HepG2 (cell line): Measurements from ENCODE around the gene NOSIP. TPM values are rescaled to one million over a fixed set of nuclear protein-coding genes. Genes with fewer than 3 reads are reported as not detected.
A peak's percentile ranks its signal among the peaks of the same experiment; 100 is the strongest.

Experiments used
- ATAC-seq: fragments of 200-7000 bp; cut with Tn5 transposase; 3 replicates; pipeline ENCODE4 v1.9.1; 2020; ENCODE audit warnings: mild to moderate bottlenecking, moderate library complexity
- BruUV-seq: library from RNA; stranded (reverse); fragments of 400-500 nt; replicated peaks from 2 replicates; lab custom pipeline; 2021; lab: Mats Ljungman, UMichigan
- CTCF ChIA-PET: fragments of 300-600 bp; formaldehyde crosslinking; extraction: SDS; loops from one replicate; lab custom pipeline; 2021; ENCODE audit warnings: low total read pairs, inconsistent platforms, low intra/inter-chr PET ratio; lab: Yijun Ruan, JAX
- POLR2A ChIA-PET: fragments of 350-600 bp; sonication (Branson Sonifier 250); formaldehyde crosslinking; loops from one replicate; lab custom pipeline; 2020; ENCODE audit warnings: antibody characterized with exemption, inconsistent platforms; lab: Yijun Ruan, JAX
- DNase-seq: peaks from one replicate; pipeline ENCODE4 v3.0.0-alpha.2; 2015; ENCODE audit warnings: low spot score
- FAIRE-seq: peaks from 3 replicates; lab custom pipeline; 2011; peaks lifted over from hg19 to GRCh38; lab: Jason Lieb, UNC
- H2AFZ ChIP-seq: one replicate; pipeline ENCODE4 v1.6.1; 2011; ENCODE audit warnings: low read length, inconsistent platforms
- H3K27ac ChIP-seq: fragments of 300-600 bp; 3 replicates; pipeline ENCODE4 v1.8.0; 2011; ENCODE audit warnings: mixed run types, mild to moderate bottlenecking, mixed read lengths, low read length, inconsistent platforms; ENCODE audit not compliant: insufficient read depth; ENCODE audit errors: extremely low read length
- H3K27me3 ChIP-seq, 2 experiments: fragments of 200-600 bp in 1 of 2; 2 replicates in 1 of 2; 3 replicates in 1 of 2; pipeline versions ENCODE4 v1.6.0 to v1.8.0; 2011; ENCODE audit warnings: low read length in 2 of 2, mild to moderate bottlenecking in 2 of 2, moderate library complexity in 2 of 2, inconsistent platforms in 1 of 2; ENCODE audit not compliant: insufficient read depth in 2 of 2, control insufficient read depth in 1 of 2
- H3K36me3 ChIP-seq, 2 experiments: fragments of 200-600 bp in 1 of 2; replicated peaks in 1 of 2; 2 replicates in 1 of 2; 3 replicates in 1 of 2; pipeline versions ENCODE4 v1.5.1 to v1.8.0; 2011; ENCODE audit warnings: low read length in 2 of 2, inconsistent platforms in 1 of 2; ENCODE audit not compliant: insufficient read depth in 2 of 2, control insufficient read depth in 1 of 2
- H3K4me1 ChIP-seq: 2 replicates; pipeline ENCODE4 v1.5.1; 2012; ENCODE audit warnings: low read length, inconsistent platforms; ENCODE audit not compliant: insufficient read depth
- H3K4me2 ChIP-seq: 2 replicates; pipeline ENCODE4 v1.6.0; 2011; ENCODE audit warnings: low read depth, low read length, inconsistent platforms
- H3K4me3 ChIP-seq, 3 experiments: fragments of 200-600 bp in 1 of 3; sonication (generic), shearing (Covaris generic) in 1 of 3; replicated peaks in 1 of 3; 2 replicates each; pipeline ENCODE4 v1.5.1; 2011 to 2016; ENCODE audit warnings: low read length in 3 of 3, inconsistent platforms in 2 of 3, low read depth in 2 of 3, mild to moderate bottlenecking in 2 of 3, control low read depth in 1 of 3, mixed read lengths in 1 of 3; ENCODE audit not compliant: insufficient read depth in 1 of 3
- H3K79me2 ChIP-seq: one replicate; pipeline ENCODE4 v1.6.1; 2011; ENCODE audit warnings: low read length, inconsistent platforms; ENCODE audit not compliant: insufficient read depth
- H3K9ac ChIP-seq: 2 replicates; pipeline ENCODE4 v1.6.0; 2011; ENCODE audit warnings: mild to moderate bottlenecking, low read depth, low read length, inconsistent platforms; ENCODE audit not compliant: insufficient read depth
- H3K9me3 ChIP-seq: 2 replicates; pipeline ENCODE4 v1.5.1; 2012; ENCODE audit warnings: mild to moderate bottlenecking, low read length
- H4K20me1 ChIP-seq: 2 replicates; pipeline ENCODE4 v1.6.0; 2011; ENCODE audit warnings: inconsistent platforms, mild to moderate bottlenecking, low read length, moderate library complexity; ENCODE audit not compliant: insufficient read depth
- AGO2 ChIP-seq: fragments of 200-400 bp; formaldehyde crosslinking; optimal IDR thresholded peaks from 2 replicates; pipeline ENCODE3; 2017; ENCODE audit warnings: mild to moderate bottlenecking, low read depth, low read length, moderate library complexity
- ARNT ChIP-seq: fragments of 450-650 bp; IDR thresholded peaks from 2 replicates; pipeline ENCODE4 v1.6.1; 2017
- MXI1 ChIP-seq: IDR thresholded peaks from 3 replicates; pipeline ENCODE4 v1.6.1; 2012; ENCODE audit warnings: low read depth, low read length, inconsistent platforms, borderline replicate concordance
- RBFOX2 ChIP-seq: fragments of 200-400 bp; formaldehyde crosslinking; IDR thresholded peaks from 2 replicates; pipeline ENCODE4 v1.6.1; 2017; ENCODE audit warnings: low read depth, mild to moderate bottlenecking, low read length
- SRSF1 ChIP-seq: fragments of 200-400 bp; formaldehyde crosslinking; optimal IDR thresholded peaks from 2 replicates; pipeline ENCODE3; 2017; ENCODE audit warnings: mild to moderate bottlenecking, low read depth, low read length, moderate library complexity
- WGBS: methylation state at CpG from one replicate; pipeline ENCODE4 v1.1.6; 2017; ENCODE audit warnings: low lambda C conversion rate; 5-methylcytosine and 5-hydroxymethylcytosine counted together
- in situ Hi-C: cut with HindIII; loops from 2 replicates; pipeline ENCODE4 v1.10.0; 2017; ENCODE audit warnings: low pct_unique_long_range_greater_than_20kb; ENCODE audit not compliant: extremely low pct_ligation_motif_present
- intact Hi-C: fragments of 100-400 bp; cut with micrococcal nuclease; formaldehyde crosslinking; loops from one replicate; pipeline ENCODE4 v1.10.0; 2022; ENCODE audit not compliant: unreplicated experiment
- polyA plus RNA-seq, 8 experiments: library from polyadenylated mRNA; depleted of rRNA in 3 of 8; stranded (reverse) in 7 of 8; unstranded in 1 of 8; fragments of >200 nt; fragmentation: Illumina TruSeq in 4 of 8; extraction: Trizol in 4 of 8; gene quantifications; 2 replicates each; pipeline versions ENCODE4 v1.2.1 to v1.2.3, GENCODE V29; 2011 to 2016; ENCODE audit warnings: low read depth in 4 of 8, missing spikeins in 1 of 8, mixed read lengths in 1 of 8; ENCODE audit not compliant: insufficient read depth in 1 of 8
- total RNA-seq, 5 experiments: library from RNA; depleted of rRNA; stranded (reverse); fragments of >200 nt; fragmentation: Illumina TruSeq; extraction: Trizol; gene quantifications; 2 replicates each; pipeline ENCODE4 v1.2.3, GENCODE V29; 2016; ENCODE audit warnings: low read depth in 1 of 5

The NOSIP gene
- total and polyA plus RNA-seq, 2 of the 13 experiments (the other 11 are each of a cell fraction or from before 2014, with no cell fraction given): 54.3 to 78.0 TPM

DNA sequence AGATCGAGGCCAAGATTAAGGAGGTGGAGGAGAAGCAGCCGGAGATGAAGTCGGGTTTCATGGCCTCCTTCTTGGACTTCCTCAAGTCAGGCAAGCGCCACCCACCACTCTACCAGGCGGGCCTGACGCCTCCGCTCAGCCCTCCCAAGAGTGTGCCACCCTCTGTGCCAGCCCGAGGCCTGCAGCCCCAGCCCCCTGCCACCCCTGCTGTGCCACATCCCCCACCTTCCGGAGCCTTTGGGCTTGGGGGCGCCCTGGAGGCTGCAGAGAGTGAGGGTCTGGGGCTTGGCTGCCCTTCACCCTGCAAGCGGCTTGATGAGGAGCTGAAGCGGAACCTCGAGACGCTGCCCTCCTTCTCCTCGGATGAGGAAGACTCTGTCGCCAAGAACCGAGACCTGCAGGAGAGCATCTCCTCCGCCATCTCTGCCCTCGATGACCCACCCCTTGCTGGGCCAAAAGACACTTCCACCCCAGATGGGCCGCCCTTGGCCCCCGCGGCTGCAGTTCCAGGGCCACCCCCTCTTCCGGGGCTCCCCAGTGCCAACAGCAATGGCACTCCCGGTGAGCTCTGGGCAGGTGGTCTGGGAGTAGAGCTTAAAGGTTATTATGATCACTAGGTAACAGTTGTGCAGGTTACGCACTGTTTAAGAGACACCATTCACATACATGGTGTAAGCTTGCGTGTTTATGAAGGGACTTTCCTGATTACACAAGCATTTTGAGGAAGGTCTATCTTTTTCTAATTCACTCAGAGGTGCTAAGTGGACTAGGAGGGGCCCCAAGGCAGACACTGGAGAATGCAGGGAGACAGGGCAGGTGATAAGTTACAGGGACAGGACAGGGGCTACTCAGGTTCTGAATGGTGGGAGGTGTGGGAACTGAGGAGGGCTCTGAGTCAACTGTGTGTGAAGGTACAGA is 19.3 kb upstream of the NOSIP start:
- H3K4me3 ChIP-seq: no peak overlapping the region
- H3K27me3 ChIP-seq: no peaks in the 10 kb centered on the region
- no peak overlapping the region for H2AFZ ChIP-seq
- FAIRE-seq (no peak), DNase-seq (no peak), ATAC-seq (no peak)
- H3K79me2 ChIP-seq: peaks cover under 1% of the 10 kb centered on the region
- BruUV-seq: no TSS peak
- TF ChIP-seq AGO2 (peak; percentile 56), MXI1 (no peak), RBFOX2 (0 out of 2 replicates have a peak, but pooled peaks have one; percentile 25)
- H3K4me2 ChIP-seq: no peak overlapping the region
- CTCF ChIA-PET: no interaction called here
- no peaks in the 10 kb centered on the region for H4K20me1 ChIP-seq
- in situ Hi-C loops (loop anchor here (10.0 kb wide), 1 partner anchor 75 kb away; the partner anchor contains the start of gene PRMT1), intact Hi-C loops (no loop called here)
- H3K27ac ChIP-seq: no peak overlapping the region
- POLR2A ChIA-PET: interaction anchor here (1.2 kb wide), 1 partner anchor 41 kb away, joined by 3 read pairs; no protein-coding TSS in a partner anchor
- H3K4me1 ChIP-seq: 0 out of 2 replicates have a peak, but pooled peaks cover 4% of the 10 kb centered on the region
- H3K9me3 ChIP-seq: no peaks in the 10 kb centered on the region
- no peak overlapping the region for H3K9ac ChIP-seq
- WGBS: 95% methylated on average over 18 of the region's 26 CpGs
- peaks cover 8 to 46% of the 10 kb centered on the region in 2 experiments; a peak in 4 of 5 replicates for H3K36me3 ChIP-seq

DNA sequence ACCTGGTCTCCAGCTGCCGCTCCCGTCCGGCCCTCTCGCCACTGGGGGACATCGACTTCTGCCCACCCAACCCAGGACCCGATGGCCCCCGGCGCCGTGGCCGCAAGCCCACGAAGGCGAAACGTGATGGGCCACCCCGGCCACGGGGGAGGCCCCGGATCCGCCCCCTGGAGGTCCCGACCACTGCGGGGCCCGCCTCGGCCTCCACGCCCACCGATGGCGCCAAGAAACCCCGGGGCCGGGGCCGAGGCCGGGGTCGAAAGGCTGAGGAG is 17.3 kb upstream of the NOSIP start:
- Histone ChIP-seq H3K36me3 (peaks cover 7 to 46% of the 10 kb centered on the region in 2 experiments; a peak in 4 of 5 replicates), H3K4me3 (no peak overlapping the region), H3K9ac (no peak overlapping the region), H3K9me3 (no peaks in the 10 kb centered on the region), H3K79me2 (peaks cover 4% of the 10 kb centered on the region)
- intact Hi-C loops: no loop called here
- BruUV-seq: no TSS peak
- no peak for DNase-seq
- peak; percentile 13; the same call in 1 of the 2 replicates for TF ChIP-seq RBFOX2
- TF ChIP-seq ARNT: no peak
- TF ChIP-seq AGO2: peak; percentile 16
- no peak for TF ChIP-seq SRSF1
- TF ChIP-seq, all 625 proteins: peak for 2
- FAIRE-seq: no peak
- ATAC-seq: no peak
- no peak overlapping the region for H2AFZ ChIP-seq
- ChIA-PET POLR2A (no interaction called here), CTCF (interaction anchor here (0.7 kb wide), 1 partner anchor 74 kb away, joined by 3 read pairs; no protein-coding TSS in a partner anchor)
- no peaks in the 10 kb centered on the region for H3K27me3 ChIP-seq
- 0 out of 2 replicates have a peak, but pooled peaks cover 5% of the 10 kb centered on the region for H4K20me1 ChIP-seq
- in situ Hi-C loops: loop anchor here (10.0 kb wide), 1 partner anchor 77 kb away; the partner anchor contains the start of gene PRMT1
- H3K4me2 ChIP-seq: no peak overlapping the region
- H3K27ac ChIP-seq: no peak overlapping the region
- H3K4me1 ChIP-seq: peaks cover 10% of the 10 kb centered on the region
- WGBS: 96% methylated on average over 27 of the region's 29 CpGs
